AG20443 (cell line): ENCODE data around the gene TTC24.

ENCODE experiments used
- DNase-seq: peaks from one replicate; pipeline ENCODE4 v3.0.0; 2012; ENCODE audit warnings: low spot score, mixed read lengths

The TTC24 gene

DNA sequence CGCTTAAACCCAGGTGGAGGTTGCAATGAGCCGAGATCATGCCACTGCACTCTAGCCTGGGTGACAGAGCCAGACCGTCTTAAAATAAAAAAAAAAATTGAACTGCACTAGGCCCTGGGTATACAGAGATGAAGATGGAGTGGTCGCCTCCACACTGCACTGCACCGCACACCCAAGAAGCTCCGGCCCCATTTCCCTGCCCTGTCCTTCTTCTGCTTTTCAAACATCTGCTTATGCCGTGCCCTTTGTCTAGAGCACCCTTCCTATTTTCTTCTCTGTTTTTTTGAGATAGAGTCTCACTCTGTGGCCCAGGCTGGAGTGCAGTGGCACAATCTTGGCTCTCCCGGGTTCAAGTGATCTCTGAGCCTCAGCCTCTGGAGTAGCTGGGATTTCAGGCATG is 24.6 kb upstream of the TTC24 start:
- DNase-seq, result no peak

GRCh38 chr1:156555715-156556114 is 23.8 kb upstream of the TTC24 start:
- no peak for DNase-seq

GRCh38 chr1:156556354-156556753 is 23.2 kb upstream of the TTC24 start:
- no peak for DNase-seq

- no peak for DNase-seq
These were observed 20.3 kb upstream of the TTC24 start for GRCh38 chr1:156559086-156559796.

DNA sequence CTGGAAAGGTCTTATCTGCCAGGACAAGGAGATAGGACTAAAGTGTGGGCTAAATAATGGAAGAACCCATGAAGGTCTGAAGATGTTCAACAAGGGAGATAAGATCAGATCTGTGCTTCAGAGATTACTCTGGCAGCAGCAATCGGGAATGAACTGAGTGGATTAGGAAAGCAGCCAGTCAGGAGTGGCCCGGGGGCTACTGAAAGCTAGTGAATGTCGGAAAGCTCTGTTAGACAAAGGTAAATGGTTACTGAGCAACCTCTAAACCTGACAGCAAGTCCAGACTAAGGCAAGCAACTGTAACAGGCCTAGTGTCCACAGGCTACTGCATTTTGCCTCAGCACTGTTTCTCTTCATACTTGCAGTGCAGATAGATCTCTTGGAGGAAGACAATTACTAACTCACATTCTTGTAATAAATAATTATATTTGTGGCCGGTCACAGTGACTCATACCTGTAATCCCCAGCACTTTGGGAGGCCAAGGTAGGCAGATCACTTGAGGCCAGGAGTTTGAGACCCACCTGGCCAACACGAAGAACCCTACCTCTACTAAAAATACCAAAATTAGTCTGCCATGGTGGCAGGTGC is 19.6 kb upstream of the TTC24 start:
- no peak for DNase-seq

GRCh38 chr1:156560585-156561163 is 18.8 kb upstream of the TTC24 start:
- DNase-seq, result no peak

DNA sequence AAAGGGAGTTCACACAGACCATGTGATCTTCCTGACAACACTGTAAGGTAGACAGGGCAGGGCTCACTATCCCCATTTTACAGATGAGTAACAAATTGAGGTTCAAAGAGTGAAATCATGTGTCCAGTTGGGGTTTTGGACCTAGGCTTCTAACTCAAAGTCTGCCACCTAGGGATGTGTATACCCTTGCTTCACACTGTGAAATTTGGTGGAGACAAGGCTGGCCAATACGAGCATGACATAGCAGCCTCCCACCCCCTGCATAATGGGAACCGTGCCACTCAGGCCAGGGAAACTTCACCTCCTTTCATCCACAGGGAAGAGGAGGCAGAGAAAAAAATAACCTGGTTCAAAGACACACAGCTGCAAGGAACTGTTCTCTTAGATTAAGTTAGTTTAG is 14.0 kb upstream of the TTC24 start:
- DNase-seq, result no peak

DNA sequence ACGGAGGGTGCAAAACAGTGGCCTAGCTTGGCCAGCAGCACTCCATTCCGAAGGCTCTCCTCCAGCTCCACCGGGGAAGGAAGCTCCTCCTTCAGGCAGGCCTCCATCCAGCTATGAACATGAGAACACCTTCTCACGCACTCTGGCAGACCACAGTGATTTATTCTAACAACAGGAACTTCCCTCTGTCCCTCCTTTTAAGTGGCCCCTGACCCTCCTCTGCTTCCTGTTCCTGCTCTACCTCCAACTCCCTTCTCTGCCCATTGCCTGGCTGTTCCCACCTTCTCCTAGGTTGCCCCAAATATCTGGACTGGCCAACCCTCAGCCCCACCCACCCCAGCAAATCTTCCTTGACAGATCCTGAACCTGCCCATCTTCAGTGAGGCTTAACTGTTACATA is 13.1 kb upstream of the TTC24 start:
- DNase-seq, result no peak

DNA sequence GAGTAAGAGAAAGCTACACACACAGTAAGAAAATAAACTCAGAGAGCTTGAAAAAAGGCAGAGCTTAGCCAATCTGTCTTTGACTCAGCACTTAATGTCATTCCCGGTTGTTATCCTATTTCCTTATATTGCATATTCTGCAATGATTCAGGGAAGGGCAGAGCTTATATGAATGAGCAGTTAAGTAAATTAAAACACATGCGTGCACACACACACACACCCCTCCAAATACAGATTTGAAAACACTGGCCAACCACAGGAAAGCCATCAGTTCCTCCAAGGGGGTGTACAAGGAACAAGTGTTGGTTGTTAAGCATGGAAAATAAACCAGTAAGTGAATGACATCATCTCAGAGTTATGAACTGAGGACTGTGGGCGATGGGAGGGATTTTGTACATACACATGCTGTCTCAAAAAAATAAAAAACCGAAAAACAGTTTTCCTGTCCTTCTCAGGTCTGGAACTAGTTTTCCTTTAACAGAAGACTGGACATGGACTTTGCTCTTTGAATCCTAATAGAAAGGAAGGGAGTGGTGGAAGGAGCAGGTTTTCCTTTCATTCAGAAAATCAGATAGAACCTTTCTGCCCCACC is 8.2 kb upstream of the TTC24 start:
- DNase-seq, result peak; percentile 83

DNA sequence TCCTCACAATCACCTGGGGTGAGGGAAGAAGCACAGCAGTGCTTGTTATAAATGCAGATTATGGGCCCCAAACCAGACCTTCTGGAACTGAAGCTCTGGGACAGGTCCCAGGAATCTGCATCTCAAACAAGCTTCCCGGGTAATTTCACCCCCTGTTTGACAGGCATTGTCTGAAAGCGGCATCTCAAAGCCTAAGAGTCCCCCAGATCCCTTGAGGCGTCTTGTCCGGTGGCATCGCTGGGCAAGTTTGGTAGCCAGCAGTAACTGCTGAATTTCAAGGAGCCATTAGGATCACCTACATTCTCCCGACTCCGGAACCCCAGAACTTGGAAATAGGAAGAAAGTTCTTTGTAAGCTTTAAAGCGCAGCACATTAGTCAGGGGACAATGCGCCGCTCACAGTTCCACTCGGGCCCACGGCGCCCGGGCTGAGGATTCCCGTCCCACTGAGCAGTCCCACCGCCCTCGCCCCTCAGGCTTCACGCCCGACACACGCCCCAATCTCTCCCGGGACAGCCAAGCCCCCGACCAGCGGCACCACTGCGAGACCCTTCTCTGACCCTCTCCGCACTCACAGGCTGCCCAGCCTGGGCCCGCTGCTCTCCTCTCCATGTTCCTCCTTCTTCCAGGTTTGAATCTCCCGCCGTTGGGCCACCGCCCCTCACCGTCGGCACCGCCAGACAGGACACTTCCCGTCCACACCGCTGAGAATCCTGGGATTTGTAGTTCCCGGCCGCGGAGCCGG is 7.4 kb upstream of the TTC24 start, which contains the start of gene IQGAP3:
Gene IQGAP3, minus strand, starts transcription at position 647 of the 744 bp plus-strand sequence. Its CDS starts 36 bp downstream, at position 611.
- peak; percentile 97 for DNase-seq

GRCh38 chr1:156572663-156573018 is 6.9 kb upstream of the TTC24 start:
- no peak for DNase-seq

- DNase-seq, result no peak
These were observed 5.4 kb upstream of the TTC24 start for GRCh38 chr1:156574039-156574633.

DNA sequence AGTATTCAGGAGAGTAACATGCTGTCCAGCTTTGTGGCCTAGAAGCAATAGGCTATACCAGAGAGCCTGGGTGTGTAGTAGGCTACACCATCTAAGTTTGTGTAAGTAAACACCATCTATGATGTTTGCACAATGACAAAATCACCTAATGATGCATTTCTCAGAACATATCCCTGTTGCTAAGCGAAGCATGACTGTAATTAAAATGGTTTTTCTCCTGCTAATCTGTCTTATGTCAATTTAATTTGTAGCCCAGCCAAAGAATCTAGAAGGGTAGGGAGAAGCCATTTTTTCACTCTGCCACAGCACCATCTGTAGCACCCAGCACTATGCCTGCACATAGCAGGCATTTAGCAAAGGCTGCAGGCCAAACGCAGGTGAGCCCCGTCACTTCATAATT is 2.0 kb upstream of the TTC24 start:
- no peak for DNase-seq

- no peak for DNase-seq
These were observed 1.5 kb upstream of the TTC24 start for GRCh38 chr1:156578055-156578454.

DNA sequence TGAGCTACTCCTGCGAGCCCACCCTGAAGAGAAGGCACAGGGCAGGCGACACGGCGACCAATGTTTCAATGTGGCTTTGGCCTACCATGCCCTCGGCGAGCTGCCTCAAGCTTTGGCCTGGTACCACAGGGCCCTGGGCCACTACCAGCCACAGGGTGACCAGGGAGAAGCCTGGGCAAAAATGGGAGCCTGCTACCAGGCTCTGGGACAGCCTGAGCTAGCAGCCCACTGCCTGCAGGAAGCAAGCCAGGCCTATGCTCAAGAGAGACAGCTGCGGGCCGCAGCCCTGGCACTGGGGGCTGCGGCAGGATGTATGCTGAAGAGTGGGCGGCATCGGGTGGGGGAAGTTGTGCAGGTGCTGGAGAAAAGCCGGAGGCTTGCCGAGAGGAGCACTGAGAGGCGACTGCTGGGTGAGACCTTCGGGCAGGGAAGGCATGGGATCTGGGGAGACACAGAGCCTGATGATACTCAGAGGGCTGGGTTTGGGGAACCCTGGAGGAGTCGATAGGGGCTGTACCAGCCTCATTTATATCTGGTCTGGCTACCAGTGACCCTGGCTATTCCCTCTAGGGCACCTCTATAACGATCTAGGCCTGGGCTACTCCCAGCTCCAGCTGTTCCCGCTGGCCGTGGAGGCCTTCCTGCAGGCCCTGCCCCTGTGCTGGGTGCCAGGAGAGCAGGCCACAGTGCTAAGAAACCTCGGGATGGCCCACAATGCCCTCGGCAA is 2.3 kb downstream of the TTC24 start:
- DNase-seq, result no peak

- no peak for DNase-seq
These were observed 3.0 kb downstream of the TTC24 start for GRCh38 chr1:156582388-156583017.

GRCh38 chr1:156583821-156584622 is 4.5 kb downstream of the TTC24 start:
- DNase-seq, result peak; percentile 80

GRCh38 chr1:156584813-156585212 is 5.3 kb downstream of the TTC24 start:
- DNase-seq, result no peak

DNA sequence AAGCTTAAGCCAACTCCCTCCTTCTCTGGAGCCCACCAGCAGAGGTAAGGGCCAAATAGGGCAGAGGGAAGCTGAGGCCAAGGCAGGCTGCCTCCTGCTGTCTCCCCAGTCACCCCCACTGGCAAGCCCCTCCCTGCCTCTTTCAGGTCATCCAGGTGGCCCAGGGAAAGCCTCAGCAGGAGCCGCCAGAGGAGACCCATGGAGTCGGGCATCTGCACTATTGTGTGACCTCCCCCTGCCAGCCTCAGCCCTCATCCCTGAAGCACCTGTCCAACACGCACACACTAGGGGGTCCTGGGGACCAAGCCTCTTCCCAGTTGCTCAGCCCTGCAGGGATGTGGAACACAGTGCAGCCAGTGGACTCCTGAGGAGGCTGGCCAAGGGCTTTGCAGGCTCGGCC is 6.8 kb downstream of the TTC24 start:
- DNase-seq, result no peak

DNA sequence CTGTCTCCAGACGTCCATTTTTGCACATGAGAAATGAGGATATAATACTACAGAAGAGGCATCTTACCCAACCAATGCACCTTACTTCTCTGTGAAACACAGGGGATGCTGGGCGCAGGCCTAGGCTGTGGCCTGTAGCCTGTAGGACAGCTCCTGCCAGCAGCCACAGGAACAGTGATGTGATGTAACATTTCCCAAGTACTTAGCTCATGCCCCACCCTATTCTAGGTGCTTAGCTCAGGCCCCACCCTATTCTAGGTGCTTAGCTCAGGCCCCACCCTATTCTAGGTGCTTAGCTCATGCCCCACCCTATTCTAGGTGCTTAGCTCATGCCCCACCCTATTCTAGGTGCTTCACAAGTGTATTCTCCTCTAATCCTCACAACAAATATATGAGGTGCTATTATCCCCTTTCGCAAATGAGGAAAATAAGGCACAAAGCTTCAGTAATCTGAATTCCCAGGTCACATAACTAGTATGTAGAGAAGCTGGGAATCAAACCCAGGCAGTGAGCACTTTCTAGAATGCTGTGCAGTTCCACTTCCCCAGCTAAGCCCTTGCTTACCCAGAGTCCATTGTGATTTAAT is 7.5 kb downstream of the TTC24 start:
- DNase-seq, result no peak
